ENCODE results near the gene SYNGR1.
"Not testable (repeated sequence)": the region's sequence is repeated elsewhere in the genome, so short reads cannot be mapped to it uniquely, and the experiment has no call there.

SYNGR1 gene

DNA sequence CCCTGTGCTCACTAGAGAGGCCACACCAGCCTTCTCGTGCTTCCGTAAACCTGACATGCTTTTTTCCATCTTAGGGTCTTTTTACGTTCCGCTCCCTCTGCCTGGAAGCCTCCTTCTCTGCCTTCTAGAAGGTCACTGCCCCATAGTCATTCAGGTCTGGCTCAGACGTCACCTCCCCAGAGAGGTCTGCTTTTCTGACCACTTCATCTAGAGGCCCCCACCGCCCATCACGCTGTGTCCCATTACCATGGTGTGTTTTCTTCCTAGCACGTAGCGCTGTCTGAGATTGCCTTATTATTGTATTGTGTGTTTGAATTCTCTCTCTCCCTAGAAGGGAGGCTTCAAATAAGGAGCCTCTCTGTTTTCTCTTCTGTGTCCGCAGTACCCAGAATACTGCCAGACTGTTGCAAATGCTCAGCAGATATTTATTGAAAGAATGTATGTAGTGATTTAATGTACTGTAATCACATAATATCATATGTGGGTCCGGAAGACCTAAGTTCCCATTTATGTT lies 59.8 kb downstream of the SYNGR1 start:
- Histone ChIP-seq H3K27ac (no peak overlapping the region), H3K4me3 (ENCODE audit: low read depth in 1 of 2, low read length in 1 of 2) (no peak overlapping the region), H3K4me1 (ENCODE audit: control insufficient read depth in 1 of 2, insufficient read depth in 1 of 2, low read depth in 1 of 2, low read length in 1 of 2) (peaks cover 28 to 38% of the 10 kb centered on the region in 2 experiments), H3K36me3 (peaks cover 9% of the 10 kb centered on the region), H3K27me3 (no peaks in the 10 kb centered on the region), H3K9me3 (no peaks in the 10 kb centered on the region)
- TF ChIP-seq CTCF (IDR thresholded peaks at IDR 0.05): no peak

- Histone ChIP-seq H3K27me3 (no peaks in the 10 kb centered on the region), H3K27ac (no peak overlapping the region), H3K4me3 (ENCODE audit: low read depth in 1 of 2, low read length in 1 of 2) (no peak overlapping the region), H3K36me3 (peaks cover 11% of the 10 kb centered on the region), H3K9me3 (no peaks in the 10 kb centered on the region), H3K4me1 (ENCODE audit: control insufficient read depth in 1 of 2, insufficient read depth in 1 of 2, low read depth in 1 of 2, low read length in 1 of 2) (peaks cover 28 to 38% of the 10 kb centered on the region in 2 experiments)
- TF ChIP-seq CTCF (IDR thresholded peaks at IDR 0.05): no peak
These were observed 60.5 kb downstream of the SYNGR1 start for GRCh38 chr22:39410264-39410663.

DNA sequence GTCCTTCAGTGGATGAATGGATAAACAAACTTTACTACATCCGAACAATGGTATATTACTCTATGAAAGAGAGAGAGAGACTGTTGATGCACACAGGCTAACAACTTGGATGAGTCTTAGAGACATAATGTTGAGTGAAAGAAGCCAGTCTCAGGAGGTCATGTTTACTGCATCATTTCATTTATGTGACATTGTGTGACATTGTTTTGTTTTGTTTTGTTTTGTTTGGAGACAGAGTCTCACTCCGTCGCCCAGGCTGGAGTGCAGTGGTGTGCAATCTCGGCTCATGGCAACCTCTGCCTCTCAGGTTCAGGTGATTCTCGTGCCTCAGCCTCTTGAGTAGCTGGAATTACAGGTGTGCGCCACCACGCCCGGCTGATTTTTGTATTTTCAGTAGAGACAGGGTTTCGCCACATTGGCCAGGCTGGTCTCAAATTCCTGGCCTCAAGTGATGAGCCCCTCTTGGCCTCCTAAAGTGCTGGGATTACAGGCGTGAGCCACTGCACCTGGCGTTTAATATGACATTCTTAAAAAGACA lies 62.1 kb downstream of the SYNGR1 start:
- Histone ChIP-seq H3K36me3 (peaks cover 19% of the 10 kb centered on the region), H3K27ac (peak overlapping the region; percentile 72), H3K4me3 (ENCODE audit: low read depth in 1 of 2, low read length in 1 of 2) (peak overlapping the region in 1 of 2 experiments; percentile 46), H3K4me1 (ENCODE audit: control insufficient read depth in 1 of 2, insufficient read depth in 1 of 2, low read depth in 1 of 2, low read length in 1 of 2) (peaks cover 28 to 38% of the 10 kb centered on the region in 2 experiments)
- H3K27me3 ChIP-seq, H3K9me3 ChIP-seq: not testable (repeated sequence)

DNA sequence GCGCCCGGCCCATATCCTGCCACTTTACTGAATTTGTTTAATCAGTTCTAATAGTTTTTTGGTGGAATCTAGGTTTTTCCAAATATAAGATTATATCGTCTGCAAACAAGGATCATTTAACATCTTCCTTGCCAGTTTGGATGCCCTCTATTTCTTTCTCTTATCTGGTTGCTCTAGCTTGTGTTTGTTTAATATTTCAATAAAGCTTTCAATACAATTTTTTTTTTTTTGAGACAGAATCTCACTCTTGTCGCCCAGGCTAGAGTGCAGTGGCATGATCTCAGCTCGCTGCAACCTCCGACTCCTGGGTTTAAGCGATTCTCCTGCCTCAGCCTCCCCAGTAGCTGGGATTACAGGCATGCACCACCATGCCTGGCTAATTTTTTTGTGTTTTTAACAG lies 63.4 kb downstream of the SYNGR1 start:
- H3K4me3 ChIP-seq (ENCODE audit: low read depth in 1 of 2, low read length in 1 of 2): peak overlapping the region in 1 of 2 experiments; percentile 46
- H3K36me3 ChIP-seq: peaks cover 33% of the 10 kb centered on the region
- H3K9me3 ChIP-seq, H3K27me3 ChIP-seq: not testable (repeated sequence)
- peak overlapping the region; percentile 72 for H3K27ac ChIP-seq
- peaks cover 28 to 38% of the 10 kb centered on the region in 2 experiments for H3K4me1 ChIP-seq (ENCODE audit: control insufficient read depth in 1 of 2, insufficient read depth in 1 of 2, low read depth in 1 of 2, low read length in 1 of 2)

DNA sequence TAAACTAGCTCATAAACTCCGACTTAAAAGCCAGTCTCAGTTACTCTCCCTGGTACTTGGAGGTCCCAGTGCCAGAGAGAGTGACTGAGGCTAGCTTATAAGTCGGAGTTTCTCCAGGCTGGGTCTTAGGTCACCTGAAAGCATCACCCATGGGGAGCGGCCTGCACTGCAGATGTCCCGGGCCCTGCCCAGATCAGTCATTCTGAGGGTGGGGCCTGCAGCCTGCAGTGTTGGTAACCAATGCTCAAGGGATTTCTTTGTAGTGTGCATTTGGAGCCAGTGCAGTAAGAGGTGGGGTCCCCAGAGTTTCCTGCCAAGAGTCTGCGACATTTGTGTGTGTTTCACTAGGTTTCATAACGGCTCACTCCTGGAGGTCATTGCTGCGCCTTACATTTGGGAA lies 64.6 kb downstream of the SYNGR1 start:
- Histone ChIP-seq H3K9me3 (no peaks in the 10 kb centered on the region), H3K27me3 (no peaks in the 10 kb centered on the region), H3K27ac (no peak overlapping the region), H3K4me1 (ENCODE audit: control insufficient read depth in 1 of 2, insufficient read depth in 1 of 2, low read depth in 1 of 2, low read length in 1 of 2) (peaks cover 28 to 38% of the 10 kb centered on the region in 2 experiments), H3K36me3 (peaks cover 44% of the 10 kb centered on the region), H3K4me3 (ENCODE audit: low read depth in 1 of 2, low read length in 1 of 2) (no peak overlapping the region)
- TF ChIP-seq CTCF (IDR thresholded peaks at IDR 0.05): no peak

DNA sequence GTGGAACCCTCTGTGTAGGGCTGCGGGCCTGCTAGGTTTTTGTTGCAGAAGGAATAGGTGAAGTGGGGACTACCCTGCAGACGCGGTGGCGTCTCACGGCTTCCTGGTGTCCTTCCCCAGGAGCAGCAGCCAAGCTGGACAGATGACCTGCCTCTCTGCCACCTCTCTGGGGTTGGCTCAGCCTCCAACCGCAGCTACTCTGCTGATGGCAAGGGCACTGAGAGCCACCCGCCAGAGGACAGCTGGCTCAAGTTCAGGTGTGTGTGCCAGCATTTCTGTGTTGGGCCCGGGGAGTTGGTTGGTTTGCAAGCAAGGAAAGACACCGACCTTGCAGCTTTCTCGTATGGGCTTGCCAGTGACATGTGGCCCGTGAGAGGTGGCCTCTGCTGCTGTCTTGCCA lies 65.1 kb downstream of the SYNGR1 start:
- H3K4me3 ChIP-seq (ENCODE audit: low read depth in 1 of 2, low read length in 1 of 2): no peak overlapping the region
- no peaks in the 10 kb centered on the region for H3K9me3 ChIP-seq
- H3K27ac ChIP-seq: no peak overlapping the region
- no peaks in the 10 kb centered on the region for H3K27me3 ChIP-seq
- no peak for TF ChIP-seq CTCF (IDR thresholded peaks at IDR 0.05)
- peaks cover 28 to 35% of the 10 kb centered on the region in 2 experiments for H3K4me1 ChIP-seq (ENCODE audit: control insufficient read depth in 1 of 2, insufficient read depth in 1 of 2, low read depth in 1 of 2, low read length in 1 of 2)
- H3K36me3 ChIP-seq: peaks cover 49% of the 10 kb centered on the region
